Heart right ventricle (tissue), 16 donors: Measurements from ENCODE around the gene STK11. TPM values are rescaled to one million over a fixed set of nuclear protein-coding genes. Genes with fewer than 3 reads are reported as not detected.

Experiments used
- ATAC-seq, 8 donors: fragments of 200-7000 bp; cut with Tn5 transposase; one replicate each; pipeline ENCODE4 v1.9.1; 2020; ENCODE audit warnings: mild to moderate bottlenecking in 8 of 8, moderate library complexity in 8 of 8, moderate number of reproducible peaks in 1 of 8
- DNase-seq, 2 donors: peaks; one replicate each; pipeline ENCODE4 v3.0.0-alpha.2; 2020
- H3K27ac ChIP-seq, 10 donors: fragments of 200-600 bp; sonication (generic) in 2 of 10; one replicate each; pipeline versions ENCODE4 v1.5.0 to v1.8.0; 2020 to 2022; ENCODE audit warnings: mild to moderate bottlenecking in 3 of 10
- H3K27me3 ChIP-seq, 7 donors: fragments of 200-600 bp; one replicate each; pipeline ENCODE4 v1.8.0; 2021 to 2022; ENCODE audit warnings: mild to moderate bottlenecking in 2 of 7
- H3K36me3 ChIP-seq, 9 donors: fragments of 200-600 bp; sonication (generic) in 1 of 9; one replicate each; pipeline versions ENCODE4 v1.5.0 to v1.8.0; 2020 to 2022; ENCODE audit warnings: mild to moderate bottlenecking in 2 of 9
- H3K4me1 ChIP-seq, 9 donors: fragments of 200-600 bp; sonication (generic) in 1 of 9; one replicate each; pipeline versions ENCODE4 v1.5.0 to v1.8.0; 2020 to 2022; ENCODE audit warnings: mild to moderate bottlenecking in 4 of 9
- H3K4me3 ChIP-seq, 10 donors: fragments of 200-600 bp; sonication (generic) in 2 of 10; one replicate each; pipeline versions ENCODE4 v1.5.0 to v1.8.0; 2020 to 2022; ENCODE audit warnings: mild to moderate bottlenecking in 7 of 10, moderate library complexity in 2 of 10
- H3K9me3 ChIP-seq, 11 donors: fragments of 200-600 bp in 10 of 11; sonication (generic) in 2 of 11; one replicate each; pipeline versions ENCODE4 v1.5.0 to v1.8.0; 2013 to 2022; ENCODE audit warnings: mild to moderate bottlenecking in 2 of 11, control low read depth in 1 of 11, moderate library complexity in 1 of 11
- CTCF ChIP-seq, 9 donors: fragments of 200-600 bp; sonication (generic) in 2 of 9; IDR thresholded peaks; one replicate each; pipeline versions ENCODE4 v1.5.0 to v1.8.0; 2021 to 2022; ENCODE audit warnings: antibody characterized with exemption in 9 of 9, mild to moderate bottlenecking in 5 of 9, moderate library complexity in 1 of 9
- WGBS, 2 donors: extraction: QIAGEN DNeasy Blood & Tissue Kit; methylation state at CpG; one replicate each; pipeline ENCODE4 v1.1.7; 2013; ENCODE audit warnings: inconsistent platforms in 1 of 2; 5-methylcytosine and 5-hydroxymethylcytosine counted together
- intact Hi-C, 10 donors: fragments of 100-400 bp; cut with DNase I; formaldehyde crosslinking; loops; one replicate each; pipeline versions ENCODE4 v1.11.1 to v1.14.2; 2022
- polyA plus RNA-seq, 2 donors: library from polyadenylated mRNA; stranded (reverse); fragments of 200-250 nt; gene quantifications; one replicate each; pipeline ENCODE4 v1.2.3, GENCODE V29; 2013
- total RNA-seq, 10 donors: library from RNA; stranded (reverse); fragmentation: NEBNext Ultra II Directional in 3 of 10; extraction: Animal tissue kit (Norgen Biotek cat#: 25700) in 3 of 10; gene quantifications; one replicate each; pipeline versions ENCODE4 v1.2.1 to v1.2.4, GENCODE V29; 2021 to 2023
- donor health status: Arrhythmogenic right ventricular cardiomyopathy.
- donor health status: ischemic (EF 13 %, LVEDD 7.1; RV severe dilation, severe dysfunction).
- donor health status: healthy with polysubstance abuse.
- donor health status: DM: no; HTN: yes; CAD: no.
- donor health status: DM: no; HTN: no; CAD: no.
- donor health status: ischemic (EF 25% LVEDD 6.9; RV normal size, moderate dysfunction).
- donor health status: ischemic (EF 25% LVEDD 5.7; RV mildly dilated, moderate dysfunction).
- donor health status: healthy.
- donor health status: DM: yes; HTN: yes; CAD: no.
- donor health status: Ischemic cardiomyopathy.
- donor health status: ischemic (EF 35%, LVEDD 5.7; RV mildly dilated, moderate dysfunction).
- donor health status: nonischemic (EF 11% LVEDD 7.7; RV severe dilation, severe dysfunction).
- donor health status: DM: yes; HTN: yes; CAD: no.
- donor health status: PGD.
- donor health status: ischemic (EF 29% LVEDD 5.4; RV normal size, mild dysfunction).
- donor health status: nonischemic (EF 23%, LVEDD 6.1; RV moderate dilation, normal function).

The STK11 gene
- total and polyA plus RNA-seq, 12 donors = 41.1 to 71.6 (median 46.6) TPM

- intact Hi-C loops = no loop called here
- DNase-seq (no peak), ATAC-seq (no peak)
- no peaks in the 10 kb centered on the region for H3K27me3 ChIP-seq
- H3K4me3 ChIP-seq = no peak overlapping the region
- WGBS, 2 donors = 84 to 86% methylated on average over 21 of the region's 21 CpGs
- no peak for TF ChIP-seq CTCF (IDR thresholded peaks at IDR 0.05)
- H3K36me3 ChIP-seq = peaks cover 0 to 32% (median 0%) of the 10 kb centered on the region in 9 donors
- H3K9me3 ChIP-seq = no peaks in the 10 kb centered on the region
- peaks cover 3 to 37% (median 5%) of the 10 kb centered on the region in 9 donors for H3K4me1 ChIP-seq
- peak overlapping the region in 1 of 10 donors; percentile 12 for H3K27ac ChIP-seq
Observed at GRCh38 chr19:1164684-1165531, 40.7 kb upstream of the STK11 start.

- no peak for DNase-seq
- 95% methylated on average over 33 of the region's 33 CpGs for WGBS, 2 donors
Observed at GRCh38 chr19:1166872-1167573, 38.6 kb upstream of the STK11 start.

GRCh38 chr19:1167687-1168571 is 37.6 kb upstream of the STK11 start:
- DNase-seq = no peak
- H3K4me1 ChIP-seq = peaks cover 5 to 58% (median 21%) of the 10 kb centered on the region in 9 donors

More at GRCh38 chr19:1166872-1167573, 38.6 kb upstream of the STK11 start:
- Histone ChIP-seq H3K9me3 (no peaks in the 10 kb centered on the region), H3K4me3 (no peak overlapping the region), H3K27ac (no peak overlapping the region), H3K4me1 (peaks cover 5 to 53% (median 15%) of the 10 kb centered on the region in 9 donors), H3K27me3 (no peaks in the 10 kb centered on the region), H3K36me3 (peaks cover 0 to 36% (median 0%) of the 10 kb centered on the region in 9 donors)
- no peak for TF ChIP-seq CTCF (IDR thresholded peaks at IDR 0.05)
- intact Hi-C loops = no loop called here
- no peak for ATAC-seq

More at GRCh38 chr19:1167687-1168571, 37.6 kb upstream of the STK11 start:
- Histone ChIP-seq H3K9me3 (no peaks in the 10 kb centered on the region), H3K27me3 (no peaks in the 10 kb centered on the region), H3K4me3 (no peak overlapping the region), H3K27ac (peak overlapping the region in 1 of 10 donors; percentile 56), H3K36me3 (peaks cover 0 to 36% (median 0%) of the 10 kb centered on the region in 9 donors)
- ATAC-seq = no peak
- WGBS, 2 donors = 91 to 95% methylated on average over 35 of the region's 35 CpGs
- TF ChIP-seq CTCF (IDR thresholded peaks at IDR 0.05) = no peak
- intact Hi-C loops = no loop called here
